Activated T-helper 1 cell treated with anti-CD3 and anti-CD28 coated beads, Interleukin-12 subunit alpha, Interleukin-12 subunit beta, Interleukin-2, Interleukin-4 antibody, amounts not matched to agents 30 ng/mL and 10 ng/mL and 1 ng/mL, durations not matched to agents 14 hours and 24 hours and 36 hours (primary cell): Measurements from ENCODE around the gene RAD51. TPM values are rescaled to one million over a fixed set of nuclear protein-coding genes. Genes with fewer than 3 reads are reported as not detected.
A peak's percentile ranks its signal among the peaks of the same experiment; 100 is the strongest.

Experiments used
- DNase-seq: peaks from one replicate; pipeline ENCODE4 v3.0.0; 2021; ENCODE audit warnings: low spot score
- H3K27ac Mint-ChIP-seq: one replicate; pipeline ENCODE4 v1.8.0; 2021; ENCODE audit warnings: mild to moderate bottlenecking, mixed read lengths
- H3K27me3 Mint-ChIP-seq: one replicate; pipeline ENCODE4 v1.8.0; 2022; ENCODE audit warnings: mild to moderate bottlenecking, moderate library complexity, mixed read lengths; ENCODE audit not compliant: insufficient read depth
- H3K36me3 Mint-ChIP-seq: one replicate; pipeline ENCODE4 v1.8.0; 2021; ENCODE audit warnings: low read depth, mixed read lengths
- H3K4me1 Mint-ChIP-seq: one replicate; pipeline ENCODE4 v1.8.0; 2021; ENCODE audit warnings: low read depth, mixed read lengths
- H3K4me3 Mint-ChIP-seq: one replicate; pipeline ENCODE4 v1.8.0; 2021; ENCODE audit warnings: mild to moderate bottlenecking, moderate library complexity, mixed read lengths
- H3K9me3 Mint-ChIP-seq: one replicate; pipeline ENCODE4 v1.8.0; 2021; ENCODE audit warnings: mixed read lengths
- intact Hi-C: fragments of 100-400 bp; cut with micrococcal nuclease; formaldehyde crosslinking; loops from one replicate; pipeline ENCODE4 v1.15.1; 2024
- total RNA-seq: library from RNA; stranded (reverse); gene quantifications from 2 replicates; pipeline ENCODE4 v1.2.3, GENCODE V29; 2022

Gene RAD51
- total RNA-seq, 1 donor from 2014 or later, result 62.0 TPM

- Mint-ChIP-seq H3K4me3 (peak overlapping the region; percentile 96), H3K27me3 (no peaks in the 10 kb centered on the region), H3K9me3 (no peaks in the 10 kb centered on the region), H3K36me3 (peaks cover 23% of the 10 kb centered on the region), H3K27ac (peak overlapping the region; percentile 91), H3K4me1 (peaks cover 33% of the 10 kb centered on the region)
- DNase-seq, result no peak
- intact Hi-C loops, result loop anchor here (1.0 to 2.0 kb wide), 5 partner anchors 15 to 125 kb away; partner anchors contain the start of genes DNAJC17, KNL1, RPUSD2 and ZFYVE19
Measured at GRCh38 chr15:40693904-40694687, 878 bp upstream of the RAD51 start.

GRCh38 chr15:40695469-40695890 lies 506 bp downstream of the RAD51 start:
- peak overlapping the region; percentile 96 for H3K4me3 Mint-ChIP-seq
- no peaks in the 10 kb centered on the region for H3K27me3 Mint-ChIP-seq
- H3K9me3 Mint-ChIP-seq, result no peaks in the 10 kb centered on the region
- H3K36me3 Mint-ChIP-seq, result peaks cover 23% of the 10 kb centered on the region
- H3K4me1 Mint-ChIP-seq, result peaks cover 47% of the 10 kb centered on the region
- peak overlapping the region; percentile 91 for H3K27ac Mint-ChIP-seq
- intact Hi-C loops, result loop anchor here (1.0 to 2.0 kb wide), 4 partner anchors 60 to 199 kb away; partner anchors contain the start of genes GCHFR, KNL1, RMDN3 and VPS18
- no peak for DNase-seq

GRCh38 chr15:40696228-40696627 lies 1.3 kb downstream of the RAD51 start:
- H3K4me3 Mint-ChIP-seq, result peak overlapping the region; percentile 96
- peak overlapping the region; percentile 91 for H3K27ac Mint-ChIP-seq
- peaks cover 49% of the 10 kb centered on the region for H3K4me1 Mint-ChIP-seq
- no peak for DNase-seq
- no peaks in the 10 kb centered on the region for H3K27me3 Mint-ChIP-seq
- H3K9me3 Mint-ChIP-seq, result no peaks in the 10 kb centered on the region
- intact Hi-C loops, result no loop called here
- peaks cover 24% of the 10 kb centered on the region for H3K36me3 Mint-ChIP-seq

- peak overlapping the region; percentile 44 for H3K4me3 Mint-ChIP-seq
- no peaks in the 10 kb centered on the region for H3K27me3 Mint-ChIP-seq
- H3K9me3 Mint-ChIP-seq, result no peaks in the 10 kb centered on the region
- intact Hi-C loops, result no loop called here
- H3K4me1 Mint-ChIP-seq, result peaks cover 54% of the 10 kb centered on the region
- H3K27ac Mint-ChIP-seq, result peak overlapping the region; percentile 18
- H3K36me3 Mint-ChIP-seq, result peaks cover 26% of the 10 kb centered on the region
- DNase-seq, result no peak
Measured at GRCh38 chr15:40697916-40698315, 2.9 kb downstream of the RAD51 start.

GRCh38 chr15:40702077-40702476 lies 7.1 kb downstream of the RAD51 start:
- H3K4me1 Mint-ChIP-seq, result peaks cover 36% of the 10 kb centered on the region
- no peaks in the 10 kb centered on the region for H3K9me3 Mint-ChIP-seq
- no peaks in the 10 kb centered on the region for H3K27me3 Mint-ChIP-seq
- no peak overlapping the region for H3K4me3 Mint-ChIP-seq
- H3K36me3 Mint-ChIP-seq, result peaks cover 19% of the 10 kb centered on the region
- no peak for DNase-seq
- intact Hi-C loops, result loop anchor here (1.0 to 2.0 kb wide), 2 partner anchors 80 to 193 kb away; partner anchors contain the start of gene VPS18
- H3K27ac Mint-ChIP-seq, result peak overlapping the region; percentile 18

GRCh38 chr15:40706121-40706520 lies 11.1 kb downstream of the RAD51 start:
- Mint-ChIP-seq H3K27ac (no peak overlapping the region), H3K9me3 (no peaks in the 10 kb centered on the region), H3K4me3 (no peak overlapping the region), H3K27me3 (no peaks in the 10 kb centered on the region), H3K4me1 (peaks cover 8% of the 10 kb centered on the region), H3K36me3 (peaks cover 26% of the 10 kb centered on the region)
- DNase-seq, result no peak
- intact Hi-C loops, result no loop called here

- no peaks in the 10 kb centered on the region for H3K27me3 Mint-ChIP-seq
- H3K4me3 Mint-ChIP-seq, result no peak overlapping the region
- H3K36me3 Mint-ChIP-seq, result peaks cover 36% of the 10 kb centered on the region
- H3K9me3 Mint-ChIP-seq, result no peaks in the 10 kb centered on the region
- H3K27ac Mint-ChIP-seq, result no peak overlapping the region
- DNase-seq, result no peak
- intact Hi-C loops, result no loop called here
- no peaks in the 10 kb centered on the region for H3K4me1 Mint-ChIP-seq
Measured at GRCh38 chr15:40714144-40714543, 19.2 kb downstream of the RAD51 start.

- intact Hi-C loops, result no loop called here
- peaks cover 31% of the 10 kb centered on the region for H3K36me3 Mint-ChIP-seq
- H3K4me3 Mint-ChIP-seq, result no peak overlapping the region
- no peaks in the 10 kb centered on the region for H3K9me3 Mint-ChIP-seq
- no peaks in the 10 kb centered on the region for H3K27me3 Mint-ChIP-seq
- no peak overlapping the region for H3K27ac Mint-ChIP-seq
- no peaks in the 10 kb centered on the region for H3K4me1 Mint-ChIP-seq
- no peak for DNase-seq
Measured at GRCh38 chr15:40716165-40716564, 21.2 kb downstream of the RAD51 start.

- intact Hi-C loops, result no loop called here
- Mint-ChIP-seq H3K4me3 (no peak overlapping the region), H3K36me3 (peaks cover 28% of the 10 kb centered on the region)
Measured at GRCh38 chr15:40721701-40722100, 26.7 kb downstream of the RAD51 start.

GRCh38 chr15:40722354-40722753 lies 27.4 kb downstream of the RAD51 start:
- intact Hi-C loops, result no loop called here
- Mint-ChIP-seq H3K27me3 (no peaks in the 10 kb centered on the region), H3K4me1 (peaks cover 24% of the 10 kb centered on the region), H3K9me3 (no peaks in the 10 kb centered on the region), H3K36me3 (peaks cover 26% of the 10 kb centered on the region), H3K4me3 (no peak overlapping the region), H3K27ac (peak overlapping the region; percentile 42)
- DNase-seq, result no peak

More at GRCh38 chr15:40721701-40722100, 26.7 kb downstream of the RAD51 start:
- Mint-ChIP-seq H3K27ac (no peak overlapping the region), H3K9me3 (no peaks in the 10 kb centered on the region), H3K27me3 (no peaks in the 10 kb centered on the region), H3K4me1 (peaks cover 24% of the 10 kb centered on the region)
- DNase-seq, result no peak

GRCh38 chr15:40722934-40723333 lies 28.0 kb downstream of the RAD51 start:
- no peak for DNase-seq
- Mint-ChIP-seq H3K9me3 (no peaks in the 10 kb centered on the region), H3K4me1 (peaks cover 24% of the 10 kb centered on the region), H3K36me3 (peaks cover 22% of the 10 kb centered on the region), H3K27ac (no peak overlapping the region), H3K4me3 (no peak overlapping the region), H3K27me3 (no peaks in the 10 kb centered on the region)
- intact Hi-C loops, result loop anchor here (1.0 kb wide), 1 partner anchor 21 kb away; no protein-coding TSS in a partner anchor

GRCh38 chr15:40723919-40724318 lies 28.9 kb downstream of the RAD51 start:
- peaks cover 29% of the 10 kb centered on the region for H3K4me1 Mint-ChIP-seq
- no peaks in the 10 kb centered on the region for H3K9me3 Mint-ChIP-seq
- intact Hi-C loops, result loop anchor here (1.0 kb wide), 1 partner anchor 20 kb away; no protein-coding TSS in a partner anchor
- no peak overlapping the region for H3K27ac Mint-ChIP-seq
- H3K36me3 Mint-ChIP-seq, result peaks cover 24% of the 10 kb centered on the region
- H3K27me3 Mint-ChIP-seq, result no peaks in the 10 kb centered on the region
- no peak for DNase-seq
- H3K4me3 Mint-ChIP-seq, result no peak overlapping the region

- no peaks in the 10 kb centered on the region for H3K27me3 Mint-ChIP-seq
- H3K4me3 Mint-ChIP-seq, result no peak overlapping the region
- H3K27ac Mint-ChIP-seq, result no peak overlapping the region
Measured at GRCh38 chr15:40731034-40731433, 36.1 kb downstream of the RAD51 start.

More at GRCh38 chr15:40731034-40731433, 36.1 kb downstream of the RAD51 start:
- intact Hi-C loops, result no loop called here
- no peak for DNase-seq
- no peaks in the 10 kb centered on the region for H3K9me3 Mint-ChIP-seq
- H3K4me1 Mint-ChIP-seq, result peaks cover 5% of the 10 kb centered on the region
- H3K36me3 Mint-ChIP-seq, result peaks cover 32% of the 10 kb centered on the region
